Measurements from ENCODE around the gene PEPD.

The PEPD gene

GRCh38 chr19:33366897-33367296, 154.7 kb downstream of the PEPD start:
- no peaks in the 10 kb centered on the region for H3K9me3 ChIP-seq (ENCODE audit: low read length)
- no peaks in the 10 kb centered on the region for H3K27me3 ChIP-seq (ENCODE audit: control insufficient read depth in 1 of 2, insufficient read depth in 2 of 2, low read length in 2 of 2)
- H3K4me3 ChIP-seq (ENCODE audit: low read depth in 1 of 2, low read length in 2 of 2), result no peak overlapping the region
- no peaks in the 10 kb centered on the region for H3K36me3 ChIP-seq (ENCODE audit: insufficient read depth, low read length)
- H3K27ac ChIP-seq (ENCODE audit: low read depth, low read length), result no peak overlapping the region
- H3K9ac ChIP-seq (ENCODE audit: low read length), result no peak overlapping the region
- H3K4me1 ChIP-seq (ENCODE audit: insufficient read depth, low read length), result no peaks in the 10 kb centered on the region

GRCh38 chr19:33366127-33366526, 155.5 kb downstream of the PEPD start:
- H3K4me3 ChIP-seq (ENCODE audit: low read depth in 1 of 2, low read length in 2 of 2), result no peak overlapping the region
- H3K9ac ChIP-seq (ENCODE audit: low read length), result no peak overlapping the region
- no peaks in the 10 kb centered on the region for H3K4me1 ChIP-seq (ENCODE audit: insufficient read depth, low read length)
- no peaks in the 10 kb centered on the region for H3K9me3 ChIP-seq (ENCODE audit: low read length)
- no peaks in the 10 kb centered on the region for H3K36me3 ChIP-seq (ENCODE audit: insufficient read depth, low read length)
- no peaks in the 10 kb centered on the region for H3K27me3 ChIP-seq (ENCODE audit: control insufficient read depth in 1 of 2, insufficient read depth in 2 of 2, low read length in 2 of 2)
- no peak overlapping the region for H3K27ac ChIP-seq (ENCODE audit: low read depth, low read length)

- Histone ChIP-seq H3K4me1 (ENCODE audit: insufficient read depth, low read length) (no peaks in the 10 kb centered on the region), H3K4me3 (ENCODE audit: low read depth in 1 of 2, low read length in 2 of 2) (no peak overlapping the region), H3K27ac (ENCODE audit: low read depth, low read length) (no peak overlapping the region), H3K9me3 (ENCODE audit: low read length) (no peaks in the 10 kb centered on the region), H3K27me3 (ENCODE audit: control insufficient read depth in 1 of 2, insufficient read depth in 2 of 2, low read length in 2 of 2) (no peaks in the 10 kb centered on the region), H3K9ac (ENCODE audit: low read length) (no peak overlapping the region), H3K36me3 (ENCODE audit: insufficient read depth, low read length) (no peaks in the 10 kb centered on the region)
Measured at GRCh38 chr19:33365691-33366090, 155.9 kb downstream of the PEPD start.

GRCh38 chr19:33363476-33363875, 158.1 kb downstream of the PEPD start:
- H3K9ac ChIP-seq (ENCODE audit: low read length), result no peak overlapping the region
- H3K36me3 ChIP-seq (ENCODE audit: insufficient read depth, low read length), result no peaks in the 10 kb centered on the region
- H3K4me1 ChIP-seq (ENCODE audit: insufficient read depth, low read length), result no peaks in the 10 kb centered on the region
- no peaks in the 10 kb centered on the region for H3K9me3 ChIP-seq (ENCODE audit: low read length)
- H3K27ac ChIP-seq (ENCODE audit: low read depth, low read length), result no peak overlapping the region
- no peaks in the 10 kb centered on the region for H3K27me3 ChIP-seq (ENCODE audit: control insufficient read depth in 1 of 2, insufficient read depth in 2 of 2, low read length in 2 of 2)
- H3K4me3 ChIP-seq (ENCODE audit: low read depth in 1 of 2, low read length in 2 of 2), result no peak overlapping the region

GRCh38 chr19:33362508-33363228, 158.9 kb downstream of the PEPD start:
- no peak overlapping the region for H3K27ac ChIP-seq (ENCODE audit: low read depth, low read length)
- H3K27me3 ChIP-seq (ENCODE audit: control insufficient read depth in 1 of 2, insufficient read depth in 2 of 2, low read length in 2 of 2), result no peaks in the 10 kb centered on the region
- no peak overlapping the region for H3K4me3 ChIP-seq (ENCODE audit: low read depth in 1 of 2, low read length in 2 of 2)
- H3K4me1 ChIP-seq (ENCODE audit: insufficient read depth, low read length), result no peaks in the 10 kb centered on the region
- H3K9ac ChIP-seq (ENCODE audit: low read length), result no peak overlapping the region
- H3K9me3 ChIP-seq (ENCODE audit: low read length), result no peaks in the 10 kb centered on the region
- H3K36me3 ChIP-seq (ENCODE audit: insufficient read depth, low read length), result no peaks in the 10 kb centered on the region

GRCh38 chr19:33359581-33359980, 162.0 kb downstream of the PEPD start:
- H3K27ac ChIP-seq (ENCODE audit: low read depth, low read length), result no peak overlapping the region
- H3K9me3 ChIP-seq (ENCODE audit: low read length), result no peaks in the 10 kb centered on the region
- no peaks in the 10 kb centered on the region for H3K4me1 ChIP-seq (ENCODE audit: insufficient read depth, low read length)
- no peaks in the 10 kb centered on the region for H3K27me3 ChIP-seq (ENCODE audit: control insufficient read depth in 1 of 2, insufficient read depth in 2 of 2, low read length in 2 of 2)
- H3K36me3 ChIP-seq (ENCODE audit: insufficient read depth, low read length), result no peaks in the 10 kb centered on the region
- no peak overlapping the region for H3K4me3 ChIP-seq (ENCODE audit: low read depth in 1 of 2, low read length in 2 of 2)
- no peak overlapping the region for H3K9ac ChIP-seq (ENCODE audit: low read length)

- no peak overlapping the region for H3K27ac ChIP-seq (ENCODE audit: low read depth, low read length)
- H3K36me3 ChIP-seq (ENCODE audit: insufficient read depth, low read length), result no peaks in the 10 kb centered on the region
- no peaks in the 10 kb centered on the region for H3K4me1 ChIP-seq (ENCODE audit: insufficient read depth, low read length)
- no peaks in the 10 kb centered on the region for H3K27me3 ChIP-seq (ENCODE audit: control insufficient read depth in 1 of 2, insufficient read depth in 2 of 2, low read length in 2 of 2)
- H3K9me3 ChIP-seq (ENCODE audit: low read length), result no peaks in the 10 kb centered on the region
- H3K9ac ChIP-seq (ENCODE audit: low read length), result no peak overlapping the region
- H3K4me3 ChIP-seq (ENCODE audit: low read depth in 1 of 2, low read length in 2 of 2), result no peak overlapping the region
Measured at GRCh38 chr19:33358408-33358807, 163.2 kb downstream of the PEPD start.

- Histone ChIP-seq H3K27ac (ENCODE audit: low read depth, low read length) (no peak overlapping the region), H3K9me3 (ENCODE audit: low read length) (no peaks in the 10 kb centered on the region), H3K27me3 (ENCODE audit: control insufficient read depth in 1 of 2, insufficient read depth in 2 of 2, low read length in 2 of 2) (no peaks in the 10 kb centered on the region), H3K9ac (ENCODE audit: low read length) (no peak overlapping the region), H3K4me1 (ENCODE audit: insufficient read depth, low read length) (no peaks in the 10 kb centered on the region), H3K4me3 (ENCODE audit: low read depth in 1 of 2, low read length in 2 of 2) (no peak overlapping the region), H3K36me3 (ENCODE audit: insufficient read depth, low read length) (no peaks in the 10 kb centered on the region)
Measured at GRCh38 chr19:33357556-33357955, 164.0 kb downstream of the PEPD start.

GRCh38 chr19:33355535-33355934, 166.1 kb downstream of the PEPD start:
- Histone ChIP-seq H3K27ac (ENCODE audit: low read depth, low read length) (no peak overlapping the region), H3K9ac (ENCODE audit: low read length) (no peak overlapping the region), H3K36me3 (ENCODE audit: insufficient read depth, low read length) (no peaks in the 10 kb centered on the region), H3K4me1 (ENCODE audit: insufficient read depth, low read length) (no peaks in the 10 kb centered on the region), H3K9me3 (ENCODE audit: low read length) (no peaks in the 10 kb centered on the region), H3K4me3 (ENCODE audit: low read depth in 1 of 2, low read length in 2 of 2) (no peak overlapping the region), H3K27me3 (ENCODE audit: control insufficient read depth in 1 of 2, insufficient read depth in 2 of 2, low read length in 2 of 2) (no peaks in the 10 kb centered on the region)

- no peaks in the 10 kb centered on the region for H3K4me1 ChIP-seq (ENCODE audit: insufficient read depth, low read length)
- no peak overlapping the region for H3K9ac ChIP-seq (ENCODE audit: low read length)
- H3K36me3 ChIP-seq (ENCODE audit: insufficient read depth, low read length), result no peaks in the 10 kb centered on the region
- H3K27ac ChIP-seq (ENCODE audit: low read depth, low read length), result no peak overlapping the region
- H3K9me3 ChIP-seq (ENCODE audit: low read length), result no peaks in the 10 kb centered on the region
- H3K4me3 ChIP-seq (ENCODE audit: low read depth in 1 of 2, low read length in 2 of 2), result no peak overlapping the region
- no peaks in the 10 kb centered on the region for H3K27me3 ChIP-seq (ENCODE audit: control insufficient read depth in 1 of 2, insufficient read depth in 2 of 2, low read length in 2 of 2)
Measured at GRCh38 chr19:33350538-33351309, 170.9 kb downstream of the PEPD start.

- Histone ChIP-seq H3K9ac (ENCODE audit: low read length) (no peak overlapping the region), H3K4me3 (ENCODE audit: low read depth in 1 of 2, low read length in 2 of 2) (no peak overlapping the region), H3K27me3 (ENCODE audit: control insufficient read depth in 1 of 2, insufficient read depth in 2 of 2, low read length in 2 of 2) (no peaks in the 10 kb centered on the region), H3K9me3 (ENCODE audit: low read length) (no peaks in the 10 kb centered on the region), H3K27ac (ENCODE audit: low read depth, low read length) (no peak overlapping the region), H3K4me1 (ENCODE audit: insufficient read depth, low read length) (peaks cover 2% of the 10 kb centered on the region), H3K36me3 (ENCODE audit: insufficient read depth, low read length) (no peaks in the 10 kb centered on the region)
Measured at GRCh38 chr19:33349319-33350289, 172.0 kb downstream of the PEPD start.

Data from muscle layer of colon (tissue), 2 donors.